ENCODE measurements around the gene BCAS1.

DNA sequence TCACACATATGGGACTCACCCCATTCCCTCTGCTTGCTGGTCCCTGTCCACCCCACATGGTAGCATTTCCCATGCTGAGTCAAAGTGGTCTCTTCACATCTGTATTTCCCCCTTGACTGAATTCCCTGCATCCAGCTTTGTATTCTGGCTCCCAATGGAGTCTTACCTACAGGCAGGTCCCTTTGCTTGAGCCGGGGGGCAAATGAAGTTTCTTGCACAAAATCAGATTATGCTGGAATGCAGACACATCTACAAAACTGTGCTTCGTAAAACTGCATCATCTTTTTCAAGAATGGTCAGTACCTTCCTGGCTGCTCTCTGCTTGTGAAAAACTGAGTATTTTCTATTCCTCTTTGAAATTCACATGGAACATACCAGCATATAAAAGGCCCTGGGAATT, 32.1 kb upstream of the BCAS1 start:
- TF ChIP-seq, protein P1, sequence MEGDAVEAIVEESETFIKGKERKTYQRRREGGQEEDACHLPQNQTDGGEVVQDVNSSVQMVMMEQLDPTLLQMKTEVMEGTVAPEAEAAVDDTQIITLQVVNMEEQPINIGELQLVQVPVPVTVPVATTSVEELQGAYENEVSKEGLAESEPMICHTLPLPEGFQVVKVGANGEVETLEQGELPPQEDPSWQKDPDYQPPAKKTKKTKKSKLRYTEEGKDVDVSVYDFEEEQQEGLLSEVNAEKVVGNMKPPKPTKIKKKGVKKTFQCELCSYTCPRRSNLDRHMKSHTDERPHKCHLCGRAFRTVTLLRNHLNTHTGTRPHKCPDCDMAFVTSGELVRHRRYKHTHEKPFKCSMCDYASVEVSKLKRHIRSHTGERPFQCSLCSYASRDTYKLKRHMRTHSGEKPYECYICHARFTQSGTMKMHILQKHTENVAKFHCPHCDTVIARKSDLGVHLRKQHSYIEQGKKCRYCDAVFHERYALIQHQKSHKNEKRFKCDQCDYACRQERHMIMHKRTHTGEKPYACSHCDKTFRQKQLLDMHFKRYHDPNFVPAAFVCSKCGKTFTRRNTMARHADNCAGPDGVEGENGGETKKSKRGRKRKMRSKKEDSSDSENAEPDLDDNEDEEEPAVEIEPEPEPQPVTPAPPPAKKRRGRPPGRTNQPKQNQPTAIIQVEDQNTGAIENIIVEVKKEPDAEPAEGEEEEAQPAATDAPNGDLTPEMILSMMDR (conservative IDR thresholded peaks at IDR 0.05; ENCODE audit: low read length): no peak
- no peak for TF ChIP-seq EZH2phosphoT487 (IDR thresholded peaks at IDR 0.05; ENCODE audit: borderline replicate concordance, low read depth, low read length)
